ENCODE data around the gene C5orf24. TPM values are rescaled to one million over a fixed set of nuclear protein-coding genes. Genes with fewer than 3 reads are reported as not detected.
A peak's percentile ranks its signal among the peaks of the same experiment; 100 is the strongest.

C5orf24 gene
- total and polyA plus RNA-seq, 2 donors (not counting 1 experiment from before 2014, with no cell fraction given) = 13.0 to 38.2 TPM

DNA sequence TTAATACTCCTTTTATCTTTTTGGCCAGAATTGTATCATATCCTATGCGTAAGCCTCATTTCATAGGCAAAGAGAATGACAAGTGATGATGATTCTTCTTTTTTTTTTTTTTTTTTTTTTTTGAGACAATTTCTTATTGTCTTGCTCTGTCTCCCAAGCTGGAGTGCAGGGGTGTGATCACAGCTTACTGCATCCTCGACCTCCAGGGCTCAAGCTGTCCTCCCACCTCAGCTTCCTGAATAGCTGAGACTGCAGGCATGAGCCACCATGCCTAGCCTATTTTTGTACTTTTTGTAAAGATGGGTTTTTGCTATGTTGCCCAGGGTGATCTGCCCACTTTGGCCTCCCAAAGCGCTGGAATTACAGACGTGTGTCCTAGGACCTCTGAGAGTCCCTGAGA is 41.9 kb upstream of the C5orf24 start:
- no peak overlapping the region for H2AFZ ChIP-seq (ENCODE audit: insufficient read depth, low read depth, low read length, poor library complexity, severe bottlenecking)
- no peaks in the 10 kb centered on the region for H3K4me1 Mint-ChIP-seq
- no peak for ATAC-seq (ENCODE audit: low read depth)
- H3K27me3 ChIP-seq (replicated peaks in 1 of 4; ENCODE audit: control extremely low read depth in 1 of 4, control insufficient read depth in 3 of 4, insufficient read depth in 4 of 4, low read length in 3 of 4) = no peaks in the 10 kb centered on the region
- no peak for TF ChIP-seq EZH2 (IDR thresholded peaks at IDR 0.05; ENCODE audit: borderline replicate concordance, insufficient read depth, low read depth, low read length, poor library complexity, severe bottlenecking)
- TF ChIP-seq, protein P1, sequence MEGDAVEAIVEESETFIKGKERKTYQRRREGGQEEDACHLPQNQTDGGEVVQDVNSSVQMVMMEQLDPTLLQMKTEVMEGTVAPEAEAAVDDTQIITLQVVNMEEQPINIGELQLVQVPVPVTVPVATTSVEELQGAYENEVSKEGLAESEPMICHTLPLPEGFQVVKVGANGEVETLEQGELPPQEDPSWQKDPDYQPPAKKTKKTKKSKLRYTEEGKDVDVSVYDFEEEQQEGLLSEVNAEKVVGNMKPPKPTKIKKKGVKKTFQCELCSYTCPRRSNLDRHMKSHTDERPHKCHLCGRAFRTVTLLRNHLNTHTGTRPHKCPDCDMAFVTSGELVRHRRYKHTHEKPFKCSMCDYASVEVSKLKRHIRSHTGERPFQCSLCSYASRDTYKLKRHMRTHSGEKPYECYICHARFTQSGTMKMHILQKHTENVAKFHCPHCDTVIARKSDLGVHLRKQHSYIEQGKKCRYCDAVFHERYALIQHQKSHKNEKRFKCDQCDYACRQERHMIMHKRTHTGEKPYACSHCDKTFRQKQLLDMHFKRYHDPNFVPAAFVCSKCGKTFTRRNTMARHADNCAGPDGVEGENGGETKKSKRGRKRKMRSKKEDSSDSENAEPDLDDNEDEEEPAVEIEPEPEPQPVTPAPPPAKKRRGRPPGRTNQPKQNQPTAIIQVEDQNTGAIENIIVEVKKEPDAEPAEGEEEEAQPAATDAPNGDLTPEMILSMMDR (IDR thresholded peaks at IDR 0.05) = no peak
- intact Hi-C loops (cut with micrococcal nuclease) = no loop called here
- peaks cover 6 to 43% of the 10 kb centered on the region in 2 experiments for H3K36me3 ChIP-seq (replicated peaks in 1 of 2; ENCODE audit: control extremely low read depth in 1 of 2, control insufficient read depth in 1 of 2, extremely low read depth in 1 of 2, insufficient read depth in 2 of 2, low read length in 1 of 2)
- no peak overlapping the region for H3K27ac Mint-ChIP-seq
- ChIA-PET CTCF (interaction anchor here (0.6 kb wide), 1 partner anchor 70 kb away, joined by 3 read pairs; the partner anchor contains the start of gene TXNDC15), POLR2A (interaction anchor here (0.7 kb wide), 1 partner anchor 139 kb away, joined by 9 read pairs; no protein-coding TSS in a partner anchor)
- no peak overlapping the region for H3K9ac ChIP-seq (ENCODE audit: low read length)
- no peaks in the 10 kb centered on the region for H3K9me3 Mint-ChIP-seq (ENCODE audit: insufficient read depth)
- H3K9me3 ChIP-seq (ENCODE audit: control extremely low read depth in 1 of 3, control insufficient read depth in 2 of 3, insufficient read depth in 1 of 3, low read length in 2 of 3) = no peaks in the 10 kb centered on the region
- H3K27me3 Mint-ChIP-seq = no peaks in the 10 kb centered on the region
- 83% methylated on average over 1 of the region's 4 CpGs for WGBS (ENCODE audit: insufficient coverage)
- no peak for DNase-seq
- H3K4me3 ChIP-seq (ENCODE audit: control extremely low read depth in 1 of 5, extremely low read depth in 1 of 5, insufficient read depth in 1 of 5, low read depth in 2 of 5, low read length in 4 of 5) = no peak overlapping the region
- H3K79me2 ChIP-seq (ENCODE audit: control insufficient read depth, insufficient read depth, low read length) = peaks cover 4% of the 10 kb centered on the region
- no peak overlapping the region for H3K4me3 Mint-ChIP-seq
- H3K4me1 ChIP-seq (ENCODE audit: control insufficient read depth in 2 of 2, insufficient read depth in 2 of 2, low read length in 2 of 2) = no peaks in the 10 kb centered on the region
- no peak overlapping the region for H3K27ac ChIP-seq (ENCODE audit: low read length in 2 of 2)
- H3K4me2 ChIP-seq (replicated peaks; ENCODE audit: low read depth, low read length, poor library complexity, severe bottlenecking) = no peak overlapping the region
- no peaks in the 10 kb centered on the region for H4K20me1 ChIP-seq (ENCODE audit: control insufficient read depth, insufficient read depth, low read length, poor library complexity, severe bottlenecking)

DNA sequence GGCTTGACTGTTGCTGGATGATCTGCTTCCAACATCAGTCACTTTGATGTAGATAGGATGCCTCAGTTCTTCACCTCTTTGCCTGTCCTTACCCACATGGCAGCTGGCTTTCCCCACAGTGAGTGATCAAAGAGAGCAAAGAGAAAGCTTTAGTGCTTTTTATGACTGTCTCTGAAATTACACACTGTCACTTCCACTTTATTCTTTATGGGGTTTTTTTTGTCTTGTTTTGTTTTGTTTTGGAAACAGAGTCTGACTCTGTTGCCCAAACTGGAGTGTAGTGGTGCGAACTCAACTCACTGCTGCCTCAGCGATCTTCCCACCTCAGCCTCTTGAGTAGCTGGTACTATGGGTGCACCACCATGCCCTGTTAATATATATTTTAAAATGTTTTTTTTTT is 32.4 kb upstream of the C5orf24 start:
- H3K36me3 ChIP-seq (replicated peaks in 1 of 2; ENCODE audit: control extremely low read depth in 1 of 2, control insufficient read depth in 1 of 2, extremely low read depth in 1 of 2, insufficient read depth in 2 of 2, low read length in 1 of 2) = peaks cover 4 to 39% of the 10 kb centered on the region in 2 experiments
- peak overlapping the region; percentile 50 for H3K4me2 ChIP-seq (replicated peaks; ENCODE audit: low read depth, low read length, poor library complexity, severe bottlenecking)
- H3K9me3 ChIP-seq (ENCODE audit: control extremely low read depth in 1 of 3, control insufficient read depth in 2 of 3, insufficient read depth in 1 of 3, low read length in 2 of 3) = no peaks in the 10 kb centered on the region
- no peaks in the 10 kb centered on the region for H3K79me2 ChIP-seq (ENCODE audit: control insufficient read depth, insufficient read depth, low read length)
- H3K4me3 Mint-ChIP-seq = peak overlapping the region; percentile 54
- DNase-seq (peak; percentile 37), ATAC-seq (ENCODE audit: low read depth) (peak; percentile 67)
- ChIA-PET POLR2A (no interaction called here), CTCF (no interaction called here)
- no peaks in the 10 kb centered on the region for H3K9me3 Mint-ChIP-seq (ENCODE audit: insufficient read depth)
- no peaks in the 10 kb centered on the region for H3K27me3 Mint-ChIP-seq
- no peaks in the 10 kb centered on the region for H4K20me1 ChIP-seq (ENCODE audit: control insufficient read depth, insufficient read depth, low read length, poor library complexity, severe bottlenecking)
- intact Hi-C loops (cut with micrococcal nuclease) = loop anchor here (1.0 kb wide), 1 partner anchor 92 kb away; the partner anchor contains the start of gene PCBD2
- H3K4me3 ChIP-seq (ENCODE audit: control extremely low read depth in 1 of 5, extremely low read depth in 1 of 5, insufficient read depth in 1 of 5, low read depth in 2 of 5, low read length in 4 of 5) = peak overlapping the region in 1 of 5 experiments; percentile 1
- no CpG with 5 or more reads among the region's 2 CpGs for WGBS (ENCODE audit: insufficient coverage)
- H2AFZ ChIP-seq (ENCODE audit: insufficient read depth, low read depth, low read length, poor library complexity, severe bottlenecking) = no peak overlapping the region
- TF ChIP-seq, protein P1 (IDR thresholded peaks at IDR 0.05) = no peak
- TF ChIP-seq EZH2 (IDR thresholded peaks at IDR 0.05; ENCODE audit: borderline replicate concordance, insufficient read depth, low read depth, low read length, poor library complexity, severe bottlenecking) = no peak
- no peak overlapping the region for H3K9ac ChIP-seq (ENCODE audit: low read length)
- H3K4me1 ChIP-seq (ENCODE audit: control insufficient read depth in 2 of 2, insufficient read depth in 2 of 2, low read length in 2 of 2) = peaks cover 10 to 16% of the 10 kb centered on the region in 2 donors
- H3K4me1 Mint-ChIP-seq = peaks cover 14% of the 10 kb centered on the region
- no peaks in the 10 kb centered on the region for H3K27me3 ChIP-seq (replicated peaks in 1 of 4; ENCODE audit: control extremely low read depth in 1 of 4, control insufficient read depth in 3 of 4, insufficient read depth in 4 of 4, low read length in 3 of 4)
- H3K27ac ChIP-seq (ENCODE audit: low read length in 2 of 2) = peak overlapping the region; percentile 32 to 74
- peak overlapping the region; percentile 53 for H3K27ac Mint-ChIP-seq
